Measurements from ENCODE around the gene HOXA9.

- TF ChIP-seq CTCF (IDR thresholded peaks at IDR 0.05; ENCODE audit: low read depth, low read length, missing input control) (no peak), RXRA (IDR thresholded peaks at IDR 0.05) (no peak), GABPA (IDR thresholded peaks at IDR 0.05 in 1 of 2, conservative IDR thresholded peaks at IDR 0.05 in 1 of 2) (no peak), RAD21 (IDR thresholded peaks at IDR 0.05) (no peak), YY1 (IDR thresholded peaks at IDR 0.05) (no peak), EGR1 (IDR thresholded peaks at IDR 0.05; ENCODE audit: low read depth in 2 of 2) (no peak)
Observed at GRCh38 chr7:27161721-27162560, 3.4 kb downstream of the HOXA9 start.
